ENCODE measurements around the gene ABCA12. TPM values are rescaled to one million over a fixed set of nuclear protein-coding genes. Genes with fewer than 3 reads are reported as not detected.

The ABCA12 gene
- total and polyA plus RNA-seq, 10 of the 15 experiments (the other 5 are each of a cell fraction or from before 2014, with no cell fraction given) = 1.2 to 12.1 (median 6.0) TPM

DNA sequence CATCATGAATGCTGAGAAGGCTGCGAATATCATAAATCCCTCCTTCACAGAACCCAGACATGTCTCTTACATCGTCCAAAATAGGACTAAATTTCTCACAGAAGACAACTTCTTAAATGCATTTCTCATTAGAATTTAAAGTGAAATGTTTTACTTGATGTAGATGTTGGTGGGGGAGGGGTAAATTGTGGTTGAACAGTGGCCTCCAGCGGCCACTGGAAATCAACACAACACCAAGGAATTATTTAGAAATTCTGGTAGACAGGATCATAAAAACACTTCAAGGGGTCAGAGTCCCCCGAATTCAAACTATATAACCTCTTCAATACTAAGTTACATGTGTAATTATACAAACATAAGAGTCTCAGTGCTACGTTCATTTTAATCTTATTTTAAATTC lies 135.9 kb downstream of the ABCA12 start (continued):
- TF ChIP-seq RAD21 (IDR thresholded peaks at IDR 0.05; ENCODE audit: insufficient read depth, low read depth, low read length) (peak; percentile 55), SPI1 (IDR thresholded peaks at IDR 0.05; ENCODE audit: borderline replicate concordance, insufficient read depth, low read depth, low read length) (no peak), CBX5 (IDR thresholded peaks at IDR 0.05; ENCODE audit: low read depth) (no peak), SUZ12 (IDR thresholded peaks at IDR 0.05; ENCODE audit: unreplicated experiment) (no peak), ZNF384 (IDR thresholded peaks at IDR 0.05; ENCODE audit: borderline replicate concordance, low read depth, low read length) (no peak), MYC (IDR thresholded peaks at IDR 0.05; ENCODE audit: insufficient read depth, insufficient read length, insufficient replicate concordance, low read length, severe bottlenecking) (no peak), CHD4 (IDR thresholded peaks at IDR 0.05) (no peak), RUNX3 (IDR thresholded peaks at IDR 0.05; ENCODE audit: low read length) (peak; percentile 62), SMC3 (IDR thresholded peaks at IDR 0.05; ENCODE audit: borderline replicate concordance, low read length) (peak; percentile 61; the same call in 1 of the 2 replicates), MEF2B (IDR thresholded peaks at IDR 0.05; ENCODE audit: partially characterized antibody, poor library complexity, severe bottlenecking) (no peak), GATAD2B (conservative IDR thresholded peaks at IDR 0.05; ENCODE audit: low read depth) (no peak)
- TF ChIP-seq, protein P1, sequence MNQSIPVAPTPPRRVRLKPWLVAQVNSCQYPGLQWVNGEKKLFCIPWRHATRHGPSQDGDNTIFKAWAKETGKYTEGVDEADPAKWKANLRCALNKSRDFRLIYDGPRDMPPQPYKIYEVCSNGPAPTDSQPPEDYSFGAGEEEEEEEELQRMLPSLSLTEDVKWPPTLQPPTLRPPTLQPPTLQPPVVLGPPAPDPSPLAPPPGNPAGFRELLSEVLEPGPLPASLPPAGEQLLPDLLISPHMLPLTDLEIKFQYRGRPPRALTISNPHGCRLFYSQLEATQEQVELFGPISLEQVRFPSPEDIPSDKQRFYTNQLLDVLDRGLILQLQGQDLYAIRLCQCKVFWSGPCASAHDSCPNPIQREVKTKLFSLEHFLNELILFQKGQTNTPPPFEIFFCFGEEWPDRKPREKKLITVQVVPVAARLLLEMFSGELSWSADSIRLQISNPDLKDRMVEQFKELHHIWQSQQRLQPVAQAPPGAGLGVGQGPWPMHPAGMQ (IDR thresholded peaks at IDR 0.05; ENCODE audit: borderline replicate concordance) = no peak
- TF ChIP-seq, protein P2, sequence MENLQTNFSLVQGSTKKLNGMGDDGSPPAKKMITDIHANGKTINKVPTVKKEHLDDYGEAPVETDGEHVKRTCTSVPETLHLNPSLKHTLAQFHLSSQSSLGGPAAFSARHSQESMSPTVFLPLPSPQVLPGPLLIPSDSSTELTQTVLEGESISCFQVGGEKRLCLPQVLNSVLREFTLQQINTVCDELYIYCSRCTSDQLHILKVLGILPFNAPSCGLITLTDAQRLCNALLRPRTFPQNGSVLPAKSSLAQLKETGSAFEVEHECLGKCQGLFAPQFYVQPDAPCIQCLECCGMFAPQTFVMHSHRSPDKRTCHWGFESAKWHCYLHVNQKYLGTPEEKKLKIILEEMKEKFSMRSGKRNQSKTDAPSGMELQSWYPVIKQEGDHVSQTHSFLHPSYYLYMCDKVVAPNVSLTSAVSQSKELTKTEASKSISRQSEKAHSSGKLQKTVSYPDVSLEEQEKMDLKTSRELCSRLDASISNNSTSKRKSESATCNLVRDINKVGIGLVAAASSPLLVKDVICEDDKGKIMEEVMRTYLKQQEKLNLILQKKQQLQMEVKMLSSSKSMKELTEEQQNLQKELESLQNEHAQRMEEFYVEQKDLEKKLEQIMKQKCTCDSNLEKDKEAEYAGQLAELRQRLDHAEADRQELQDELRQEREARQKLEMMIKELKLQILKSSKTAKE (IDR thresholded peaks at IDR 0.05; ENCODE audit: low read depth, poor library complexity, severe bottlenecking) = peak; percentile 34
- TF ChIP-seq, protein P3, sequence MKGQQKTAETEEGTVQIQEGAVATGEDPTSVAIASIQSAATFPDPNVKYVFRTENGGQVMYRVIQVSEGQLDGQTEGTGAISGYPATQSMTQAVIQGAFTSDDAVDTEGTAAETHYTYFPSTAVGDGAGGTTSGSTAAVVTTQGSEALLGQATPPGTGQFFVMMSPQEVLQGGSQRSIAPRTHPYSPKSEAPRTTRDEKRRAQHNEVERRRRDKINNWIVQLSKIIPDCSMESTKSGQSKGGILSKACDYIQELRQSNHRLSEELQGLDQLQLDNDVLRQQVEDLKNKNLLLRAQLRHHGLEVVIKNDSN (IDR thresholded peaks at IDR 0.05; ENCODE audit: borderline replicate concordance, extremely low read length, insufficient read depth, low read depth, low read length) = no peak
- TF ChIP-seq, protein P4, sequence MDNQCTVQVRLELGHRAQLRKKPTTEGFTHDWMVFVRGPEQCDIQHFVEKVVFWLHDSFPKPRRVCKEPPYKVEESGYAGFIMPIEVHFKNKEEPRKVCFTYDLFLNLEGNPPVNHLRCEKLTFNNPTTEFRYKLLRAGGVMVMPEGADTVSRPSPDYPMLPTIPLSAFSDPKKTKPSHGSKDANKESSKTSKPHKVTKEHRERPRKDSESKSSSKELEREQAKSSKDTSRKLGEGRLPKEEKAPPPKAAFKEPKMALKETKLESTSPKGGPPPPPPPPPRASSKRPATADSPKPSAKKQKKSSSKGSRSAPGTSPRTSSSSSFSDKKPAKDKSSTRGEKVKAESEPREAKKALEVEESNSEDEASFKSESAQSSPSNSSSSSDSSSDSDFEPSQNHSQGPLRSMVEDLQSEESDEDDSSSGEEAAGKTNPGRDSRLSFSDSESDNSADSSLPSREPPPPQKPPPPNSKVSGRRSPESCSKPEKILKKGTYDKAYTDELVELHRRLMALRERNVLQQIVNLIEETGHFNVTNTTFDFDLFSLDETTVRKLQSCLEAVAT (IDR thresholded peaks at IDR 0.05) = no peak
- TF ChIP-seq, protein P5, sequence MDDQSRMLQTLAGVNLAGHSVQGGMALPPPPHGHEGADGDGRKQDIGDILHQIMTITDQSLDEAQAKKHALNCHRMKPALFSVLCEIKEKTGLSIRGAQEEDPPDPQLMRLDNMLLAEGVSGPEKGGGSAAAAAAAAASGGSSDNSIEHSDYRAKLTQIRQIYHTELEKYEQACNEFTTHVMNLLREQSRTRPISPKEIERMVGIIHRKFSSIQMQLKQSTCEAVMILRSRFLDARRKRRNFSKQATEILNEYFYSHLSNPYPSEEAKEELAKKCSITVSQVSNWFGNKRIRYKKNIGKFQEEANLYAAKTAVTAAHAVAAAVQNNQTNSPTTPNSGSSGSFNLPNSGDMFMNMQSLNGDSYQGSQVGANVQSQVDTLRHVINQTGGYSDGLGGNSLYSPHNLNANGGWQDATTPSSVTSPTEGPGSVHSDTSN (IDR thresholded peaks at IDR 0.05; ENCODE audit: insufficient replicate concordance, low read depth, low read length) = no peak
